Measurements from ENCODE around the gene DRC1. TPM values are rescaled to one million over a fixed set of nuclear protein-coding genes. Genes with fewer than 3 reads are reported as not detected.

DRC1 gene
- total RNA-seq, 4 donors from 2014 or later: not detected

- no peak for DNase-seq
Observed at GRCh38 chr2:26399771-26400376, 1.8 kb upstream of the DRC1 start.

GRCh38 chr2:26400723-26401122 lies 997 bp upstream of the DRC1 start:
- Histone ChIP-seq H3K9me3 (no peaks in the 10 kb centered on the region), H3K27me3 (no peaks in the 10 kb centered on the region), H3K4me3 (no peak overlapping the region), H3K4me1 (peaks cover 0 to 8% (median 0%) of the 10 kb centered on the region in 4 donors), H3K27ac (no peak overlapping the region), H3K36me3 (no peaks in the 10 kb centered on the region)
- no peak for DNase-seq
- TF ChIP-seq POLR2A (IDR thresholded peaks at IDR 0.05) (no peak), CTCF (IDR thresholded peaks at IDR 0.05) (no peak)

More at GRCh38 chr2:26399771-26400376, 1.8 kb upstream of the DRC1 start:
- H3K27ac ChIP-seq: no peak overlapping the region
- H3K4me1 ChIP-seq: peaks cover 0 to 8% (median 0%) of the 10 kb centered on the region in 4 donors
- no peaks in the 10 kb centered on the region for H3K36me3 ChIP-seq
- TF ChIP-seq CTCF (IDR thresholded peaks at IDR 0.05): no peak
- no peak for TF ChIP-seq POLR2A (IDR thresholded peaks at IDR 0.05)
- H3K9me3 ChIP-seq: no peaks in the 10 kb centered on the region
- no peaks in the 10 kb centered on the region for H3K27me3 ChIP-seq
- H3K4me3 ChIP-seq: no peak overlapping the region

GRCh38 chr2:26407526-26407925 lies 5.8 kb downstream of the DRC1 start:
- Histone ChIP-seq H3K9me3 (no peaks in the 10 kb centered on the region), H3K27ac (no peak overlapping the region), H3K27me3 (no peaks in the 10 kb centered on the region), H3K36me3 (no peaks in the 10 kb centered on the region), H3K4me3 (no peak overlapping the region), H3K4me1 (no peaks in the 10 kb centered on the region)
- DNase-seq: no peak
- TF ChIP-seq POLR2A (IDR thresholded peaks at IDR 0.05): no peak
- TF ChIP-seq CTCF (IDR thresholded peaks at IDR 0.05): no peak

- no peak for DNase-seq
- no peaks in the 10 kb centered on the region for H3K36me3 ChIP-seq
- no peaks in the 10 kb centered on the region for H3K9me3 ChIP-seq
- H3K27me3 ChIP-seq: no peaks in the 10 kb centered on the region
- H3K4me3 ChIP-seq: no peak overlapping the region
- TF ChIP-seq CTCF (IDR thresholded peaks at IDR 0.05): no peak
- no peak for TF ChIP-seq POLR2A (IDR thresholded peaks at IDR 0.05)
- no peaks in the 10 kb centered on the region for H3K4me1 ChIP-seq
- no peak overlapping the region for H3K27ac ChIP-seq
Observed at GRCh38 chr2:26409785-26410184, 8.1 kb downstream of the DRC1 start.

GRCh38 chr2:26410764-26411243 lies 9.1 kb downstream of the DRC1 start:
- no peak for TF ChIP-seq CTCF (IDR thresholded peaks at IDR 0.05)
- H3K4me3 ChIP-seq: no peak overlapping the region
- H3K4me1 ChIP-seq: no peaks in the 10 kb centered on the region
- no peaks in the 10 kb centered on the region for H3K9me3 ChIP-seq
- H3K36me3 ChIP-seq: no peaks in the 10 kb centered on the region
- no peaks in the 10 kb centered on the region for H3K27me3 ChIP-seq
- no peak for DNase-seq
- H3K27ac ChIP-seq: no peak overlapping the region

- Histone ChIP-seq H3K36me3 (no peaks in the 10 kb centered on the region), H3K27me3 (no peaks in the 10 kb centered on the region), H3K4me1 (no peaks in the 10 kb centered on the region), H3K9me3 (no peaks in the 10 kb centered on the region), H3K4me3 (no peak overlapping the region), H3K27ac (no peak overlapping the region)
- DNase-seq: no peak
- no peak for TF ChIP-seq CTCF (IDR thresholded peaks at IDR 0.05)
- TF ChIP-seq POLR2A (IDR thresholded peaks at IDR 0.05): no peak
Observed at GRCh38 chr2:26411419-26411818, 9.7 kb downstream of the DRC1 start.
